Stimulated activated CD8-positive, alpha-beta memory T cell treated with anti-CD3 and anti-CD28 coated beads, Interleukin-4, amount 100 ng/mL, for 1 hour (primary cell): Measurements from ENCODE around the gene PDXK.

Source experiments
- DNase-seq, 2 donors: peaks; one replicate each; pipeline ENCODE4 v3.0.0-alpha.2; 2020; ENCODE audit warnings: low read depth in 2 of 2, low spot score in 1 of 2

Gene PDXK

DNA sequence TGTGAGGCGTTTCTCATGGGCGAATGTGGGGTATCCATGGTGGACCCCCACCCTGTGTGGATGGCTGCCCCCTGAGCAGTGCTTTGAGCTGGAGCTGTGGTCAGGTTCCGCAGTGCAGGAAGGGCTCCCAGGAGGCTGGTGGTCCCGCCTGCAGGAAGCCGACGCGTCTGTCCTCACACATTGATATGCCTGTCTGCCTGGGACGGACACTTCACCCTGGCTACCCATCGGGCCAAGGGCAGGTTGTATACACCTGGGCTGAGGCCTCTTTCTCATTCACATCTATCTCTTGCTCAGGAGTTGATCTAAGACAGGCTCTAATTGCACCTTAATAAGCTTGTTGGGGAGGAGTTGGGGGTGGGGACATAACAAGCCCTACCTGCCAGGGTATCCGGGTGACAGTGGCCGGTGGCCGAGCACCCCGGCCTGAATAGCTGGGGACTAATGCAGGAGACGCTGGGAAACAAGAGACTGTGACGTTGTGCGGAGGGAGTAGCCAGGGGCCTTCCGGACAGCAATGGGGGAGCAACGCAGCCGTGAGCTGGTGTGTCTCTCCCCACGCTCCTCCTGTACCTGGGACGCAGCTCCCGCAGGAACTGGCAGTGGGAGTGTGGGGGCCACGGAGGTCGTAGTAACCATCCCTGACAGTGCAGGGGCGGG is 21.7 kb downstream of the PDXK start:
- no peak for DNase-seq

DNA sequence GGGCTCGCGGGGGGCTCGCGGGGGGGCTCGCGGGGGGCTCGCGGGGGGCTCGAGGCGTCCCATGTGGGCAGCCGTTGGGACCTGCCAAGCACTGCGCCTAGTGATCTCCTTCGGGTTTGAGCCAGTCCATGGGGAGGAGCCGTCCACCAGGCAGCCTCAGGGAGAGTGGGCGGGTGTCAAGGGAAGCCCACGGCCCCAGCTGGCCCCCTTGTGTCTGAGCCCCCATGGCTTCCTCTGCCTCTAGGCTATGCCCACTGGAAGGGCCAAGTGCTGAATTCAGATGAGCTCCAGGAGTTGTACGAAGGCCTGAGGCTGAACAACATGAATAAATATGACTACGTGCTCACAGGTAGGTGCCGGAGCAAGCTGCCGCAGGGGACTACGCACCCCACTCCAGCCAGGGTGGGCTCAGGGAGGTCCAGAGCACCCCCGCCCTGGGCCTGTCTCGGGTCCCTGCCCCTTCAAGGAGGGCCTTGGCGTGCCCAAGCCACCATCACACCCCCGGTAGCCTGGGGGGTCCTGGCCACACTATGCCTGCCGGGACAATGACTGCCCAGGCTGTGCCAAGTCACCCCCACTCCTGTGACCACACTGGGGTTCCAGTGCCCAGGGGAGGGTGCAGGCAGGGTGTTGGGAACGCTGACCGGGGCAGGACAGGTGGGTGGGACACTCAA is 22.6 kb downstream of the PDXK start:
- DNase-seq = no peak

DNA sequence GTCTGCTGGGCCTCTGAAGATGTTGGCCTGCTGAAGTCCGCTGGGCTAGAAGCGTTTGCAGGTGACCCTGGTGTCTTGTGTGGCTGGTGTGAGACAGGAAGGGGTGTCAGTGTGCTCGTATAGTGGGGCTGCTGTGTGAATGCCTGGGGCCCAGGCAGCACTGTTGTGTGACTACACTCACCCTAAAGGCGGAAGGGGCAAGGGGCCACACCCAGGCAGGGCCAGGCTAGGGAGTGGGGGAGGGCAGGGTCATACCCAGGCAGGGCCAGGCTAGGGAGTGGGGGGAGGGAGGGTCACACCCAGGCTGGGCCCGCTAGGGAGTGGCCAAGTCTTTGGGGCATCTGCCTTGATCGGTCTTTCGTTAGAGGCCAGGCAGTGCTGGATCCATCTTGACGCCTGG is 25.0 kb downstream of the PDXK start:
- DNase-seq = no peak

DNA sequence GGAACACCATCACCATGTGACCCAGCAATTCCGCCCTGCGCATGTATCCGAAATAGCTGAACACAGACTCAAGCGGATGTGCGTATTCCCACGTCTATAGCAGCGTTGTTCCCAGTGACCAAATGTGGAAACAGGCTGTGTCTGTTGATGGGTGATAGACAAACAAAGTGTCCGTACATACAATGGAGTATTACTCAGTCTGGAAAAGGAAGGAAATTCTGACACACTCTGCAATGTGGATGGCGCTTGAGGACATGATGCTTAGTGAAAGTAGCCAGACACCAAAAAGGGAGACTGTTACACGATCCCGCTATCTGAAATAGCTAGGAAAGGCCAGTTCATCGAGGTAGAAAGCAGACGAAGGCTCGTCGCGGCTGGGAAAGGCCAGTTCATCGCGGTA is 25.8 kb downstream of the PDXK start:
- DNase-seq = no peak

DNA sequence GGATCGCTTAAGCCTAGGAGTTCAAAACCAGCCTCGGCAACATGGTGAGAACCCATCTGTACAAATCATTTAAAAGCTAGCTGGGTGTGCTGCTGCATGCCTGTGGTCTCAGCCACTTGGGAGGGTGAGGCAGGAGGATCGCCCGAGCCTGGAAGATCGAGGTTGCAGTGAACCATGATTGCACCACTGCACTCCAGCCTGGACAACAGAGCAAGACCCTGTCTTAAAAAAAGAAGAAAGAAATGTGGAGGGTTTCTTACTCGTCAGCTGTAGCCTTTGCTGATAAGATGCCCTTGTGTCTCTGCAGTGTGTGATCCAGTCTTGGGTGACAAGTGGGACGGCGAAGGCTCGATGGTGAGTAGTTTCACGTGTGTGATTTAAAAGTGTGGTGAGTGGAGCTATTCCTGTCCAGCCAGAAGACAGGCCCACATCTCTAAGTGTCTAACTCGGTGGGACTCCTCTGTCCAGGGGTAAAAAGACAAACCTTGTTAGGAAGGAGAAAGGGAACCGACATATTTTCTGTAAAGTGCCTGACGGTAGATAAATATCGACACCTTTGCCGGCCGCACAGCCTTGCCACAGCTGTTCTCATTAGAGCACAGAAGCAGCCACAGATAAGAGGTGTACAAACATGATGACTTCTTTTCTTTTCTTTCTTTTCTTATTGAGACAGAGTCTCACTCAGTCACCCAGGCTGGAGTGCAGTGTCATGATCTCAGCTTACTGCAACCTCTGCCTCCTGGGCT is 27.0 kb downstream of the PDXK start:
- no peak for DNase-seq

DNA sequence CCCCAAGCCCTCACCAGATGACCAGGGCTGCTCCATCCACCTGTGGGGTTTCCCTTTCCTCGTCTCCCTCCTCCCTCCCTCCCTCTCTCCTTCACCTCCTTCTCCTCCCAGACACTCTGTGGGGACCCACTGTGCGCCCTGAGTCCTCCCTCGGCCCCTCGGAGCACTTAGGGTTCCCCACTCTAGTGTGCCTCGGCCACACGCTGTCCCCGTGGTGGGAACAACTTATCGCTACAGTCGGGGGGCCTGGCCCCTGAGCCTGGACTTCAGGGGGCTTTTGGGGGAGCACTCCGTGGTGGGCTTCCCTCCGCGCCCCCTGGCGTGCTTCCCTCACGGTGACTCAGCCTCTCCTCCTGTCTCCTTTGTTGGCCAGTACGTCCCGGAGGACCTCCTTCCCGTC is 29.7 kb downstream of the PDXK start:
- DNase-seq = no peak

DNA sequence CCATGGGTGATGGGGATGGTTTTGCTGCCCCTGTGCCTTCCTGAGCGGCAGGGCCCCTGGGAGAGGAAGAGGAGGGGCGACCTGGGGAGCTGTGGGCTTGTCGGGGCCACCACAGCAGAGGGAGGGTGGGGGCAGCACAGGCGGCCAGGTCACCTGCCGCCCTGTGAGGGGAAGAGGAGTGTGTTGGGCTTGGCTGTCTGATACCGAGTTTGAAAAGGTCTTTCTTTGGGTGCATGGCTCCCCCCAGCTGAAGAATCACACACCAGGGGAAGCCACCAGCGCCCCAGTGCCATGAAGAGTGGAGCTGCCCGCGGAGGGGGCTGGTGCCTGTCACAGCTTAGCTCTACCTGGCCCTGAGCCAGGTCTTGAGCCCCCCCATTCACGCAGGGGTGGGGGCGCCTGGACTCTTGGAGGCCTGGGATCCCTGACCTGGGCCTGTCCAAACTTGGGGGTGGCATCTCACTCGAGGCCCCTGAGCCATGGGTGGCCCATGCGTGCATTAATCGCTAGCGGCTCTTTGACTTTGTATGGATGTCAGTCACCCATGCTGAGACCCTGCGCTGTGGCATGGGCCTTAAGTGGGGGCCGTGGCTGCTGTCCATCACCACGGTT is 30.8 kb downstream of the PDXK start:
- no peak for DNase-seq

DNA sequence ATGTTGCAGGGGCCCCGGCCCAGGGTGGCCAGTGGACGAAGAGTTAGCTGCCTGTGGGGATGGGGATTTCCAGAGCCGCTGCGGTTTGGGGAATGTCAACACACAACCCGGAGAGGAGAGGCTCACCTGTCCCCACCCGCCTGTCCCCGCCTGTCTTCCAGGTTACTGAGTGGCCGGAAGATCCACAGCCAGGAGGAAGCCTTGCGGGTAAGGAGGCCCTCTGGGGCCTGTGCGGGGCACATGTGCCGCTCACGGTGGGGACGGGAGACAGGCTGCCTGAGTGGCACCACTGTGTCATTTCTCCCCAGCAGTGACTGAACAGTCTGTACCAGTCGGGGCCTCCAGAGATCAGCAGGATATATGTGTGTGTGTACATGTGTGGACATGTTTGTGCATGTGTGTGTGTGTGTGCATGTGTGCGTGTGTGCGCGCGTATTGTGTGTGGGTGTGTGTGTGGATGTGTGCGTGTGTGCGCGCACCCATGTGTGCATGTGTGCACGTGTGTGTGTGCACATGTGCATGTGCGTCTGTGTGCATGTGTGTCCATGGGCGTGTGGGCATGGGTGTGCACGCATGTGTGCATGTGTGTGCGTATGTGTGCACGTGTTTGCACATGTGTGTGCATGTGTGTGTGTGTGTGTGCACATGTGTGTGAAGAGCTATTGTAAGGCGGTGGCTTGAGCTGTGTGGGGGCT is 31.6 kb downstream of the PDXK start:
- DNase-seq = no peak

DNA sequence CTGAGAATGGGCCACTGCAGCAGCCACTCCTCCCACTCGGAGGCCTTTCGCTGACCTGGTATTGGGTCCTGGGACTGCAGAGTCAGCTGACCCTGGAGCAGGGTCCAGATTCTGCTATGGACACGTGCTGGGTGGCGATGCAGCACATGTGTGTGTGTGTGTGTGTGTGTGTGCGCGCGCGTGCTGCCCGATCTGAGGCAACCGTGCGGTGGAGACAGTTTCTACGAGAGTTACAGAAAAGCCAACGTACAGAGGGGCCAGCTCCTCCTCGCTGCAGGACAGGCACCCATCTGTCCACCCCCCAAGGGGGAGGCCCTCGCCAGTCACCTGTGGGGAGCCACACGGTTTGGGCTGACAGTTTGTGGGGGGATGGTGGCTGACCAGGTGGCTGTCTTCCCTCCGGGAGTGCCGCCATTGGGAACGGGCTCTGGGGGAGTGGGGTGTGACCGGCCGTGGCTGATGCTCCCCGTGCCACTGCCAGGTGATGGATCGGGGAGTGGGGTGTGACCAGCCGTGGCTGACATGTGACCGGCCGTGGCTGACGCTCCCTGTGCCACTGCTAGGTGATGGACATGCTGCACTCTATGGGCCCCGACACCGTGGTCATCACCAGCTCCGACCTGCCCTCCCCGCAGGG is 33.1 kb downstream of the PDXK start:
- no peak for DNase-seq

DNA sequence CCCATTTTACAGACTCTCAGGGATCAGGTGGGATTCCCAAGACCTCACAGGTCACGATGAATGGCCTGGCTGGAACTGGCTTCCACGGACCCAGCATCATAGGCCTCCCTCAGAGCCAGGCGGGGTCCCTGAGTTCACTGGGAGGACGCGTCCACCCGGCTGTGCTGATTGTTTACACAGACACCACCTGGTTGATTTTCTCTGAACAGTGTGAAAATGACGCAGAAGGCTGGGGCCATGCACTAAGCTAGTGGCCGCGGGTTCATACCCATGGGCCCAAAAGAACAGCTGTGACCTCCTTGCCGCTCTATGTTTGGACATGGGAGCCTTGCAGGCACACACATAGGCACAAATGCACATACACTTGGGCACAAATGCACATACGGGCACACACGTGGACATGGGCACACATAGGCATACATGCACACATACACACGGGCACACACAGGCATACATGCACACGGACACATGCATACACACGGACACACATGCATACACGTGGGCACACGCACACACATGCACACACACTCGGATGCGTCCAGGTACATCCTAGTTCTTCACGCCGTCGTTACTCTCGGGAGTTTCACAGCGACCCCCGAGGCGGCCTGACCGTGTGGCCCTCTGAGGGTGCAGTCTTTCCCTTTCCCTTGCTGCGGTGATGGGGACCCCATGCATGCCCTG is 34.0 kb downstream of the PDXK start:
- DNase-seq = no peak

DNA sequence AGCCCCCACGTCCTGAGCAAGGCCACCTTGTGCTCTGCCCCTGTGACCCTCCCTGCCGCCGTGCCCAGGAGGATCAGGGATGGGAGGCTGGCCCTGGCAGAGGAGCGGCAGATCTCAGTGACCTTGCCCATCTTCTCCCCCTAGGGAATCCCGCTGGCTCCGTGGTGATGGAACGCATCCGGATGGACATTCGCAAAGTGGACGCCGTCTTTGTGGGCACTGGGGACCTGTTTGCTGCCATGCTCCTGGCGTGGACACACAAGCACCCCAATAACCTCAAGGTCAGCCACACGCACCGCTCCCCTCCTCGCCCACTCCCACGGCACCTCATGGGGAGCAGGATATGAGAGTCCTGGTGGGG is 34.5 kb downstream of the PDXK start:
- DNase-seq = no peak

DNA sequence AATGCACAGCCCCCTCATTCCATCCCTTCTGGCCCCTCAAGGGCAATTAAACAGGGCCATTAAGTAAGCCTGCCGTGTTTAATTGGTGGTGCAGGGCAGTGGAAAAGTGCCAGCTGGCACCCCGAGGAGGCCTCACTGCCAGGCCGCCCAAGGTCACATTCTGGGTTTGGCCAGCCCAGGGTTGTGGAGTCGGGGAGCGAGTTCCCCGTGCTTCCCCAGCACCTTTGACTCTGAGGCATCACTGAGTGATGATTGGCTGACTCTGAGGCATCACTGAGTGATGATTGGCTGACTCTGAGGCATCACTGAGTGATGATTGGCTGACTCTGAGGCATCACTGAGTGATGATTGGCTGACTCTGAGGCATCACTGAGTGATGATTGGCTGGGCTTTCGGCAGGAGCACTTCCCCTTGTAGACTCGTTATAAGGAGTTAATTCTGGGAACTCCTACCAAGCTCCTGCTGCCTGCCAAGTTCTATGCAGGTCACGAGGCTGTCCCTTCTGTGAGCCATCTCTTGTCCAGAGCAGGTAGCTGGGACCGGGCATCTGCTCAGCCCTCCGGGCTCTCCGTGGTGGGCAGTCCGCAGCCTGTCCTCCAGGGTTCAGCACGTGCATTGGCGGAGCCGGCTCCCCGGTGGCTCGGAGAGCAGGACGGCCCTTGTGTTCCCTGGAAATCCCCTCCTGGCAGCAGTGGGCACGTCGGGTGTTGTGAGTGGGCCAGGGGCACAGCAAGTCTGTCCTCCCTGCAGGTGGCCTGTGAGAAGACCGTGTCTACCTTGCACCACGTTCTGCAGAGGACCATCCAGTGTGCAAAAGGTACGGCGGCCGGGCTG is 36.2 kb downstream of the PDXK start:
- DNase-seq = no peak

DNA sequence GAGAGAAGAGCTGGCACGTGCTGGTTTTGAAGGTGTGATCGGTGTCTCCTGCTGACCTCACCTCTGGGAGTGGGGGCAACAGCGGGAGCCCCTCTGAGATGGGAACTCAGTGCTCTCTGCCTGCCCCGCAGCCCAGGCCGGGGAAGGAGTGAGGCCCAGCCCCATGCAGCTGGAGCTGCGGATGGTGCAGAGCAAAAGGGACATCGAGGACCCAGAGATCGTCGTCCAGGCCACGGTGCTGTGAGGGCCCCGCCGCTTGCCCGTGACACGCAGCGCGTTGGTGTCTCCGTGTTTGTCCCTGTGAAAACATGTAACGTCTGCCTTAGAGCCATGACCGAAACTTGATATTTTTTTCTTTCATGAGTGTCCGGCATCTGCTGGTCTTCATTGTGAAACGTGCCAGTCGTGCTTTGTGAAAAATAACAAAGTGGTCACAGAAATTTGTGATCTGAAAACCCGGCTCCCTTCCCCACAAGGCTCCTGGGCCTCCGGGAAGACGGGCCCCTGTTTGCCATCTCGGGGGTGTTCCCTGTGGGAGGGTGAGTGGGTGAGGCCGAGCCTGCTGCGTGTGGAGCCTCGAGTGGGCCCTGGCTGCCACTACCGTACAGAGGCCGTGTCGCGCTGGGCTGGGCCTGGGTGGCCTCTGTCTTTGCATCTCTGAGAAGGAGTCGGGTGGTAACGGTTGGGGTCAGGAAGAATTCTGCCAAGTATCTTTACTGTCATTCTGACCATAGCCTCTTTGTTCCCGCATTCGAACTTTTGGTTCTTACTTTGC is 37.1 kb downstream of the PDXK start:
- DNase-seq = no peak

DNA sequence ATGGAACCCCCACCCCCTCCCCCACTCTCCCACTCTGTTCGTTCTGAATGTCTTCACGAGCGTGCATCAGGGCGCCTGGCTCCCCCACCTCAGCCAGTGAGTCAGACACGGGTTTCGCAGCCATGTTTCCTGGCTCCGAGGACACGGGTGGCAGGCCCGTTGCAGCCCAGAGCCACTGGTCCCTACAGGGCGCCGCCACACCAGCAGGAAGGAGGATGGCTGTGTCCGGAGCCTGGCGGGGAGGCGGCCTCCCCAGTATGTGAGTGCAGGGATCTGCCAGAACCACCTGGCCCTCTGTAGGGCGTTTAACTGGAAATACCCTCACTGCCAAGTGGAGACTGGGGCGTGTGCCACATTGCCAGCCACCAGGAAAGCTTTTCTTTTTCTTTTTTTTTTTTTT is 38.7 kb downstream of the PDXK start:
- DNase-seq = no peak

DNA sequence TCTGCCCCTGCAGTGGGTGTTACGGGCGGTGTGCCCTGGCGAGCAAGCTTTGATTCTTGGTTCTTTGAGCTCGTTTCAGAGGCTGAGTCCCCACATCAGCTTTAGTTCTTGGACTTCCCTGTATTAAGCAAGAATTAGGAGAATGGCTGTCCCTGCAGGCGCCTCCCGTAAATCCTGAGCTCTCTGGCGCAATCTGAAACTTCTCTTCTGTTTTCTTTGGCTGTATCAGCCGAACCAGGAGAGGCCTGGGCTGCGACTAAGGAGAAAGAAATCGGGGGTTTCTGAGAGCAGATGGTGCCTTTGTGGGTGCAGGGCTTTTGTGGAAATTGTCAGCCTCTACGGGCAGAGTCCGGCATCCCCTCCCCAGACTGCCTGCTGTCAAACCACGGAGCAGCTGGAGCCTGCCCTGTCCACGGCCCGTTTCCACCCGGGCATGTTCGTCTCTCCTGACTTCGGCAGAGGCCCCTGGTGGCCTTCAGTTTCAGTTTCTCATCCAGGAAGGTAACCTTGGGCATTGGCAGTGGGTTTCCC is 39.2 kb downstream of the PDXK start:
- DNase-seq = no peak

DNA sequence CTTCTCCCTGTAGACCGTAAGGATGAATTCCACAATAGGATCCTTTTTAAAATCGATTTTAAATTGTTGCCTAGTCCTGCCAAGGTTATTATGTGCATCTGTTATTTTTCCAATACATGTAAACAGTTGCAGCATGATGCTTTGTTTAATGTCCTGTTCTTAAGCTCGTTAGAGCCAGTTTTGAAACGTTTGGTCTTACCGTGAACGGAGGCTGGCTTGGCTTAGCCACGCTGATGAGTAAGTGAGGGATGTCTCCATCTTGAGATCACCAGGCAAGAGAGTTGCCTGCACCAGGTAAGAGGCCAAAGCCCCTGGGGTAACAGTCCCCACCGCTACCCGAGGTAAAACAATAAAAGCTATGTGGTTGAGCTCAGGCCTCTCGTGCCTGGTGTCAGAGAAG is 39.9 kb downstream of the PDXK start:
- DNase-seq = no peak

DNA sequence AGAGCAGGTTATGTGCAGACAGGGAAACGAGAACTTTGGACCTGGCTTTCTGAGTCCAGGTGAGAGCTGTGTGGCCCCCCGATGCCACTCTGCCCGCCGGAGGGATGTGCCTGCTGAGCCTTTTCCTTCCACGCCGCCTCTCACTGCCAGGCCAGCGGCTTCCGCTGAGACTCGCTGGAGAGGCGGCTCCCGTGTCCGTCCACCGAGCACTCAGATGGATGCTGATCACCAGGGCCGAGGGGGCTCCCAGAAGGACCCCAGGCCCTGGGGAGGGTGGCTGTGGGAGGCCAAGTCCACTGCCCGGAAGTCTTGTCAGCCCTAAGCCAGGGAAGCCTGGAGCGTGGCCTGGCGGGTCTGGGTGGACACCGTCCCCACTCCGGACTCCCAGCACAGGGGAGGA is 40.7 kb downstream of the PDXK start:
- DNase-seq = no peak

DNA sequence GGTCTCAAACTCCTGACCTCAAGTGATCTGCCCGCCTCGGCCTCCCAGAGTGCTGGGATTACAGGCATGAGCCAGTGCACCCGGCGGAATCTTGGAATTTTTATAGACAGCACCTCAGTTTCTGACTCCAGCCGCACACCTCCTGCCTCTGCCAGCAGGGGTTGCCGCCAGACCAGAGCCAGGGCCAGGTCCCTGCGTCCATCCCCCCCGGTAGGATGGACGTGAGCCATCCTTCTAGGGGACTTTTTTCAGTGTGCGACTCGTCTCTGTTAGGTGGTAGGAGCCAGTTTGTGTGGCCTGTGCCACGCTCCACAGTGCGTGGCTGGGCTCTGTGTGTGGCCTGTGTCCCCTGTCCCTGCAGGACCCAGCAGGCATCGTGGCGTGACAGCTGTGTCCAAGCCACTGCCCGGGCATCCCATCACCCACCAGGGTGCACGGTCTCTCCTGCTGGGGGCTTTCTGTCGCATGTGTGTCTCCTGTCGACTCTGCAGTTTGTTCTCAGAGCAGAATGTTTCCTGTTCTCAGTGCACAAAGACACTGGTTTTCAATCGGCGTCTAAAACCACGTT is 41.5 kb downstream of the PDXK start:
- DNase-seq = no peak
